HG02981 (cell line): Measurements from ENCODE around the gene SMOC2.

ENCODE experiments used
- ATAC-seq: cut with Tn5 transposase; IDR thresholded peaks from one replicate; pipeline ENCODE4 v1.9.1; 2021; ENCODE audit warnings: mild to moderate bottlenecking, moderate library complexity; ENCODE audit not compliant: unreplicated experiment

SMOC2 gene

GRCh38 chr6:168475188-168476013, 34.4 kb downstream of the SMOC2 start:
- no peak for ATAC-seq

- ATAC-seq: no peak
Observed at GRCh38 chr6:168479421-168479820, 38.4 kb downstream of the SMOC2 start.

- ATAC-seq: no peak
Observed at GRCh38 chr6:168480481-168480880, 39.5 kb downstream of the SMOC2 start.

- ATAC-seq: no peak
Observed at GRCh38 chr6:168485818-168486217, 44.8 kb downstream of the SMOC2 start.

GRCh38 chr6:168490757-168491156, 49.8 kb downstream of the SMOC2 start:
- no peak for ATAC-seq

GRCh38 chr6:168493976-168494375, 53.0 kb downstream of the SMOC2 start:
- no peak for ATAC-seq

- no peak for ATAC-seq
Observed at GRCh38 chr6:168494726-168495125, 53.7 kb downstream of the SMOC2 start.

- ATAC-seq: no peak
Observed at GRCh38 chr6:168495133-168495532, 54.1 kb downstream of the SMOC2 start.

- ATAC-seq: no peak
Observed at GRCh38 chr6:168495636-168496035, 54.7 kb downstream of the SMOC2 start.

- no peak for ATAC-seq
Observed at GRCh38 chr6:168496139-168496996, 55.4 kb downstream of the SMOC2 start.

- no peak for ATAC-seq
Observed at GRCh38 chr6:168496997-168497331, 56.0 kb downstream of the SMOC2 start.

GRCh38 chr6:168497381-168497780, 56.4 kb downstream of the SMOC2 start:
- no peak for ATAC-seq

GRCh38 chr6:168498161-168498843, 57.3 kb downstream of the SMOC2 start:
- ATAC-seq: no peak

GRCh38 chr6:168499045-168499650, 58.2 kb downstream of the SMOC2 start:
- ATAC-seq: no peak

- ATAC-seq: no peak
Observed at GRCh38 chr6:168500519-168500918, 59.5 kb downstream of the SMOC2 start.

- no peak for ATAC-seq
Observed at GRCh38 chr6:168501561-168501960, 60.6 kb downstream of the SMOC2 start.

- ATAC-seq: no peak
Observed at GRCh38 chr6:168504366-168504765, 63.4 kb downstream of the SMOC2 start.

- no peak for ATAC-seq
Observed at GRCh38 chr6:168506460-168506859, 65.5 kb downstream of the SMOC2 start.

- ATAC-seq: no peak
Observed at GRCh38 chr6:168507297-168507696, 66.3 kb downstream of the SMOC2 start.

- ATAC-seq: no peak
Observed at GRCh38 chr6:168507730-168508129, 66.7 kb downstream of the SMOC2 start.

- no peak for ATAC-seq
Observed at GRCh38 chr6:168508903-168509302, 67.9 kb downstream of the SMOC2 start.
